GM21423 (cell line): ENCODE results near the gene FZD2.
"Not testable (repeated sequence)": the region's sequence is repeated elsewhere in the genome, so short reads cannot be mapped to it uniquely, and the experiment has no call there.

Source experiments
- ATAC-seq: cut with Tn5 transposase; IDR thresholded peaks from one replicate; pipeline ENCODE4 v1.9.1; 2021; ENCODE audit warnings: mild to moderate bottlenecking, moderate library complexity; ENCODE audit not compliant: unreplicated experiment

Gene FZD2

GRCh38 chr17:44546671-44547606 lies 10.3 kb upstream of the FZD2 start:
- no peak for ATAC-seq

DNA sequence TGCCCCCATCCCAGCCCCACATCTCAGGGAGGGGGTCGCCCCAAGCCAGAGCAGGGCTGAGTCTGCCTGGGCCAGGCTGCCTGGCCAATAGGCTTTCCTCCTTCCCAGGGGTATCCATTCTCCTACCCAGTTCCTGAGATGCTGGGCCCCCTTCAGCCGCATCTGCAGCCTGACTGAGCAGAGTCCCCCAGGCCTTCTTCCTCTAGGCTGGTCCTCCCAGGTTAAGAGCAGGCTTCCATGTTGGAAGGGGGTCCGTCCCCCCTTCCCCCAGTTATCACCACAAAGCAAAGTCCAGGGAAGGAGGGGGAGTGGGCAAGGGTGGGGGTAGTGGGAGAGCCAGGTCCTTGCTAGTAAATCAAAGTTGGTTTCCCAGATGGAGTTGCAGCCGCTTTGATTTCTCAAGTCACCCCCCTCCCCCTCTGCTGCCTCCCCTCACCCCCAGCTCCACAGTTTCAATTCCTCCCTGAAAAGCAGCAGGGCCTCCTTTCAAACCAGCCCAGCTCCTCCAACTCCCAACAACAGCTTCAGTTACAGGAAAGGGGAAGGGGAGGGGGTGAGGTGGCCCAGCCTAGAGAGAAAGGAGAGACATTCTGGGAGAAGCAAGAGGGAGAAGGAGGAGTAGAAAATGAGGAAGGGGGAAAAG lies 9.5 kb upstream of the FZD2 start:
- no peak for ATAC-seq

DNA sequence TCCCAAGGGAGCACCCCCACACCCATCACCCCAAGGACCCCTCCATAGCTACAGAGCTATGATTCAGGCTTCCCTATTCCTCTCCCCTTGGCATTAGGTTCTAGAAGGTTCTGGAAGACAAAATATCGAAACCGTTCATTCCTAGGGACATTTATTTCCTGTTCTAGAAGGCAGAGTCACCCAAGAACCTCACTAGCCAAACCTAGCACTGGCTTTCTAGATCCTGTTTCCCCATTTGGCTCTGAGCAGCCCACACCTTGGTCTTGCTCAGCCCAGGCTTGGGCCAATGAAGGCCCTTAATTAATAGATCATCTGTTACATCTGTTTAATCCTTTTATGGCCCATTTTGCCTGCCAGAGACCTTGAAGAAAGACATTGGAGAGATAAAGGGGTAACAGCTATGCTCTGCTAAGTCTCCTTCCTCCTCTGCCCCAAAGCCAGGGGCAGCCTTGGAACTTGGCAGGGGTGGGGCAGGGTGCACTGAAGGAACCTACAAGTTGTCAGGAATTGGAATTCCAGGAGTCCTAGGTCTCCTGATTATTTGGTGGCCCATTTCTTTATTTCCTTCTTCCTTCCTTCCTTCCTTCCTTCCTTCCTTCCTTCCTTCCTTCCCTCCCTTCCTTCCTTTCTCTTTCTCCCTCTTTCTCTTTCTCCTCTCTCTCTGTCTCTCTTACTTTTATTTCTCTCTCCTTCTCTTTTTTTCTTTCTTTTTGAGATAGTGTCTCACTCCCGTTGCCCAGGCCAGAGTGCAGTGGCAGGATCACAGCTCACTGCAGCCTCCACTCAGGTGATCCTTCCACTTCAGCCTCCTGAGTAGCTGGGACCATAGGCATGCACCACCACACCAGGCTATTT lies 8.7 kb upstream of the FZD2 start:
- ATAC-seq, result no peak

DNA sequence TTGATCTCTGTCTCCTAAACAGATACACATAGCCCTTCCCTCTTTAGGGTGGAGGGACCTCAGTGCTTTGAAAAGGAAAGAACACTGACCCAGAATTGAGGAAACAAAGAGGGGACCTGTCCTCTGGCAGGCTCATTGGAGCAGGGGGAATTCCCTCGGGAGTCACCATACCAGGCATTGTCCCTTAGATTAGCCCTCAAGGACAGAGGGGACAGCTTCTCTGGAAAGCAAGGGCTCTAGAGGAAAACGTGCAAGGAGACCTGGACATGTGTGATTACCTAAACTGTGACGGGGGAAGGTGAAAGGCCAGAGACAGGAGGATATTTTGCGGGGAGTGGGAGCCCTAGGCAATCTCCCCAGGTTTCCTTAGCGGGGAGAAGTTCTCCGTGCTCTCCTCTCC lies 7.6 kb upstream of the FZD2 start:
- ATAC-seq, result no peak

GRCh38 chr17:44552361-44552760 lies 4.9 kb upstream of the FZD2 start:
- ATAC-seq, result no peak

DNA sequence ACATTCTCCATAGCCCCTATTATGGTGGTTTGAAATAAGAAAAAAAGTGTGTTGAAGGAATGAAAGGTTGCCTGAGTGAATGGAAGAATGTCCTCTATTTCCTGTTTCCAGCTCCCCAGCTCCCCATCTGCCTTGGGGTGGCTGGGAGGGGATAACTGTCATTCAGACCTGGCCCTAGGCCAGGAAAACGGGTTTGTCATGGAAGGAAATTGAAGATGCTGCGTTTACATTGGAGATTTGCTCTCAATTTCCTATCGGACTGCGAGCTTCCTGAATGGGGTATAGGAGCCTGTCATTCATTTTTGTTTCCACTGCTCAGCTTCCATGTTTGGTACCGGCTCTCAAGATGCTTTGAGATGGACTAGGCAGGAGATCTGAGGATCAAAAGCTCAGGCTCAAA lies 2.2 kb upstream of the FZD2 start:
- ATAC-seq, result no peak

DNA sequence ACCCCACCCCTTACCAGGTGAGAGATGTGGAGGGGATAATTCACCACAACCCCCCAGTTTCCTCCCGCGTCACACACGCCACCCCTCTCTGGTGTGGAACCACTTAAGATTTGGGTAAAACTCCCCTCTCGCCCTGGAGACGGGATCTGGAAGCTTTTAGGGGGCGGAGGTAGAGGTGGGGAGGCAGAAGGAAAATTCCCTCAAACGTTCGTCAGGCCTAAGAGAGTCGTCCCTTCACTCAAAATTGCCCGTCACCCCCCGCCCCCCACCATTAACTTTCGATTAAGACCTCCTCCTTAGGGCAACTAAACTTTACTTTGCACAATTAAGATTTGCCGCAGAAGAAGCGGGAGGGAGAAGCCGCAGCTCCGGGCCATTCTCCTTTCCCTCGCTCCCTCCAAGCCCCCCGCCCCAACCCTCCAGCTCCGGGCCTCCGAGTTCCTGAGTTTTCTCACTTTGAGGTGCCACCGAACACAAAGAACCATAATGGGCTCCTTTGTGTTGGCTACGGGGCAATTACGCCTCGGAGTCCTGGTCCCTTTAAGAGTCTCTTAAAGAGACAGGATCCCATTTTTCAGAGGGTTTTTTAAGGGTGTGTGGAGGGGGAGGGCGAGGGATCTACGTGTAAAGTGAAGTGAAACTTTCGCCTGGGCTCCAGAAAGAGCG lies 985 bp upstream of the FZD2 start:
- ATAC-seq, result no peak

- no peak for ATAC-seq
Observed at GRCh38 chr17:44557651-44558285, 484 bp downstream of the FZD2 start.

DNA sequence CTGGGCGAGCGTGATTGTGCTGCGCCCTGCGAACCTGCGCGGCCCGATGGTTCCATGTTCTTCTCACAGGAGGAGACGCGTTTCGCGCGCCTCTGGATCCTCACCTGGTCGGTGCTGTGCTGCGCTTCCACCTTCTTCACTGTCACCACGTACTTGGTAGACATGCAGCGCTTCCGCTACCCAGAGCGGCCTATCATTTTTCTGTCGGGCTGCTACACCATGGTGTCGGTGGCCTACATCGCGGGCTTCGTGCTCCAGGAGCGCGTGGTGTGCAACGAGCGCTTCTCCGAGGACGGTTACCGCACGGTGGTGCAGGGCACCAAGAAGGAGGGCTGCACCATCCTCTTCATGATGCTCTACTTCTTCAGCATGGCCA lies 1.0 kb downstream of the FZD2 start:
- ATAC-seq, result no peak

DNA sequence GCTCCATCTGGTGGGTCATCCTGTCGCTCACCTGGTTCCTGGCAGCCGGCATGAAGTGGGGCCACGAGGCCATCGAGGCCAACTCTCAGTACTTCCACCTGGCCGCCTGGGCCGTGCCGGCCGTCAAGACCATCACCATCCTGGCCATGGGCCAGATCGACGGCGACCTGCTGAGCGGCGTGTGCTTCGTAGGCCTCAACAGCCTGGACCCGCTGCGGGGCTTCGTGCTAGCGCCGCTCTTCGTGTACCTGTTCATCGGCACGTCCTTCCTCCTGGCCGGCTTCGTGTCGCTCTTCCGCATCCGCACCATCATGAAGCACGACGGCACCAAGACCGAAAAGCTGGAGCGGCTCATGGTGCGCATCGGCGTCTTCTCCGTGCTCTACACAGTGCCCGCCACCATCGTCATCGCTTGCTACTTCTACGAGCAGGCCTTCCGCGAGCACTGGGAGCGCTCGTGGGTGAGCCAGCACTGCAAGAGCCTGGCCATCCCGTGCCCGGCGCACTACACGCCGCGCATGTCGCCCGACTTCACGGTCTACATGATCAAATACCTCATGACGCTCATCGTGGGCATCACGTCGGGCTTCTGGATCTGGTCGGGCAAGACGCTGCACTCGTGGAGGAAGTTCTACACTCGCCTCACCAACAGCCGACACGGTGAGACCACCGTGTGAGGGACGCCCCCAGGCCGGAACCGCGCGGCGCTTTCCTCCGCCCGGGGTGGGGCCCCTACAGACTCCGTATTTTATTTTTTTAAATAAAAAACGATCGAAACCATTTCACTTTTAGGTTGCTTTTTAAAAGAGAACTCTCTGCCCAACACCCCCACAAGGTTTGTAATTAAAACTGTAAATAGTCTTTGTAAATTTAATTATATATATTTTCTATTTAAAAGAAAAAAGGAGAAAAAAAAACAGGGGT lies 1.7 kb downstream of the FZD2 start:
- no peak for ATAC-seq

DNA sequence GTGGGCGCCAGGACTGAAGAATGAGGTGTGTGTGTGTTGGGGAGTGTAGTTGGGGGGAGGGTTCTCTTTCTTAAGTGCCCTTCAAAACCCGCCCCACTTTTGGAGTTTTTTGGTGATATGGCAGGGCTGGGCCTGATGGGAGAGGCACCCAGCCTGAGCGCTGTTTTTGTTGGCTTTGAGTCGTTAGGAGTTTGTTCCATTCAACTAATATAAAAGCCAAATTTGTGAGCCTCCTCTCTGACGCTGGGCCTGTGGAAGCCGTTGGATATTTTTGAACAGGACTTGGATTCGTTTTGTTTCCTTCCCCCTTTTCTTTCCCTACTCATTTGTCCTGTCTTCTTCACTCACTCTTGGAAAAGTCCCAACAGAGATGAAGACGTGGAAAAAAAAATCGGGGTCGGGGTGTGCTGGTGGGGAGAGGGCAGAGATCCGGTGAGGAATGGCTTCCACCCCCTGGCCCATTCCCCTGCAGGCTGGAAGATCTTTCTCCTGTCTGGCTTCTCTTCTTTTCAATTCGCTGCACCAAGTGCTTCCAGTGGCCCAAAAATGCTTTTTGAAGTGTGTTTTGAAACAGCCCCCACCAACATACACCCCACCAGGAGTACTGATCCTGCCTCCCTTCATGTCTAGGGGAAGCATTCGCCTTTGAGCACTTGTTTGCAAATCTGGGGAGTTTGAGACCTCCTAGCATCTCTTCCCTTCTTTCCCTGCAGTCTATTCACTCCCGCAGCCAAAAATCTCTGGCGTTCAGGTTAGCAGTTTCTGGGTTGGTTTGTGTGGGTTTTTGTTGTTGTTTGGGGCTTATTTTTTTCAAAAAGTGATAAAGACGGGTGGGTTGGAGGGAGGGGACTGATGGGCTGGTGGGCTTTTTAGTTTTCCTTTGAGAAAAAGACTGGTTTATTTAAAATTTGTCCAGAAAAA lies 2.6 kb downstream of the FZD2 start:
- ATAC-seq, result no peak

DNA sequence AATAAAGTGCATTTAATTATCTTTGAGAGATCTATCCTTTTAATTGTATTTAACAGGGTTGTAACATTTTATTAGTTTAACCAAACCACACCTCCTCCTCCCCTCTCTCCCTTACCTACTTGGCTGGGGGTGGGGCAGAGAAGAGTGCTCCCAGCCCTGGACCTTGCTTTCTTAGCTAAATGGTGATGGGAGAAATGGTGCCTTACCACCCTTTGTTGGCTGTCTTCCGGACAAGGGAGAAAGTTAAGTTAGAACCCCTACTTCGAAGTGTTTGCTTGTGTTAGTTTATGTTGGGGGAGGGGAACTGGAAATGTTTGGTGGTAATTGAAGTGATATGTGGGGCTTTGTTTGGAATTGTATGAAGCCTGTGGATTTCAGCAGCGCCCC lies 3.9 kb downstream of the FZD2 start:
- no peak for ATAC-seq

DNA sequence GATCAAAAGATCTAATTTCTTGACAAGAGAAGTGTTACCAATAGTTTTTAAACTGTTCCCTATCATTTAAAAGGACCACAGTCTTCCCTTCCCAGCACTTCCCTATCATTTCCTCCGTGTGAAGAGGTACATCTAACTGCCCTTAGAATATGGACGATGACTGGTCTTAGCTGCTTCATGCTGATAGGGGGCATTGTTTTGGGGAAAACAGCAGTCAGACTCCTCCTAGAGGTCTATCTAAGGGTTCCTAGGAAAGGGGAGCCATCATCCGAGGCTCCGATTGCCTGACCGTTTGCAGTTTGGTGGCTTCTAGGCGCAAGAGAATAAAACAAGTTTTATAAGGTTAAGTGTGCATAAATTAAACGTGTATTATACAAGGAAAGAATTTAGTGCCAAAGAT lies 7.1 kb downstream of the FZD2 start:
- ATAC-seq, result no peak

GRCh38 chr17:44565866-44566443 lies 8.7 kb downstream of the FZD2 start:
- no peak for ATAC-seq

- ATAC-seq, result not testable (repeated sequence)
Observed at GRCh38 chr17:44568311-44568944, 11.1 kb downstream of the FZD2 start.

- ATAC-seq, result no peak
Observed at GRCh38 chr17:44568945-44569858, 11.9 kb downstream of the FZD2 start.
